Measurements from ENCODE around the gene KASH5.

DNA sequence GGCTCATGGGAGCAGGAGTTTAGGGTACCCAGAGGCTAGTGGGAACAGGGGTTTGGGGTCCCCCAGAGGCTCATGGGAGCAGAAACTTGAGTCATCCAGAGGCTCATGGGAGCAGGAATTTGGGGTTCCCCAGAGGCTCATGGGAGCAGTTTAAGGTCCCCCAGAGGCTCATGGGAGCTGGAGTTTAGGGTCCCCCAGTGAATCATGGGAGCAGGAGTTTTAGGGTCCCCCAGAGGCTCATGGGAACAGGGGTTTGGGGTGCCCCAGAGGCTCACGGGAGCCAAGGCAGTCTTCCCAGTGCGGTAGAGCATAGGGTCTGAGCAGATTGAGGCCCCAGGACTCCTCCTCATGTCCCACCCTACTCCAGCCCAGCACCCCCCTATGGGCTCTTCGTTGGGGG is 77.3 kb downstream of the KASH5 start:
- TF ChIP-seq, protein P1, sequence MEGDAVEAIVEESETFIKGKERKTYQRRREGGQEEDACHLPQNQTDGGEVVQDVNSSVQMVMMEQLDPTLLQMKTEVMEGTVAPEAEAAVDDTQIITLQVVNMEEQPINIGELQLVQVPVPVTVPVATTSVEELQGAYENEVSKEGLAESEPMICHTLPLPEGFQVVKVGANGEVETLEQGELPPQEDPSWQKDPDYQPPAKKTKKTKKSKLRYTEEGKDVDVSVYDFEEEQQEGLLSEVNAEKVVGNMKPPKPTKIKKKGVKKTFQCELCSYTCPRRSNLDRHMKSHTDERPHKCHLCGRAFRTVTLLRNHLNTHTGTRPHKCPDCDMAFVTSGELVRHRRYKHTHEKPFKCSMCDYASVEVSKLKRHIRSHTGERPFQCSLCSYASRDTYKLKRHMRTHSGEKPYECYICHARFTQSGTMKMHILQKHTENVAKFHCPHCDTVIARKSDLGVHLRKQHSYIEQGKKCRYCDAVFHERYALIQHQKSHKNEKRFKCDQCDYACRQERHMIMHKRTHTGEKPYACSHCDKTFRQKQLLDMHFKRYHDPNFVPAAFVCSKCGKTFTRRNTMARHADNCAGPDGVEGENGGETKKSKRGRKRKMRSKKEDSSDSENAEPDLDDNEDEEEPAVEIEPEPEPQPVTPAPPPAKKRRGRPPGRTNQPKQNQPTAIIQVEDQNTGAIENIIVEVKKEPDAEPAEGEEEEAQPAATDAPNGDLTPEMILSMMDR (IDR thresholded peaks at IDR 0.05) = no peak
- no peak for TF ChIP-seq POLR2A (IDR thresholded peaks at IDR 0.05)

All from esophagus squamous epithelium (tissue), 4 donors.